Transverse colon (tissue), 4 donors: ENCODE measurements around the gene DPF3.

Experiments used
- CTCF ChIP-seq, 5 experiments: fragments of 200-600 bp in 3 of 5; fragments of 450-650 bp in 2 of 5; sonication (generic) in 3 of 5; IDR thresholded peaks; 1 replicate in 2 of 5; 2 replicates in 3 of 5; pipeline ENCODE4 v1.5.1; 2016 to 2017; ENCODE audit warnings: antibody characterized with exemption in 5 of 5, inconsistent platforms in 3 of 5, mild to moderate bottlenecking in 2 of 5, moderate library complexity in 1 of 5
- POLR2AphosphoS5 ChIP-seq, 3 donors: sonication (generic); formaldehyde crosslinking; IDR thresholded peaks; one replicate each; pipeline ENCODE4 v1.6.1; 2016; ENCODE audit warnings: antibody characterized with exemption in 3 of 3

GRCh38 chr14:72847721-72848120, 46.2 kb downstream of the DPF3 start:
- TF ChIP-seq CTCF (IDR thresholded peaks at IDR 0.05) (no peak), POLR2AphosphoS5 (IDR thresholded peaks at IDR 0.05) (no peak)
